MCF 10A (cell line): ENCODE data around the gene NPVF. TPM values are rescaled to one million over a fixed set of nuclear protein-coding genes. Genes with fewer than 3 reads are reported as not detected.

Experiments used
- BruUV-seq: library from RNA; stranded (reverse); fragments of 400-500 nt; replicated peaks from 2 replicates; lab custom pipeline; 2021; lab: Mats Ljungman, UMichigan
- CTCF ChIA-PET: fragments of 300-600 bp; sonication (Branson Sonifier 250); formaldehyde crosslinking; extraction: SDS; loops from one replicate; lab custom pipeline; 2021; ENCODE audit warnings: antibody characterized with exemption, inconsistent platforms; lab: Yijun Ruan, JAX
- POLR2A ChIA-PET: fragments of 300-600, 350-650 bp; sonication (Branson Sonifier 250); formaldehyde crosslinking; extraction: SDS; loops from one replicate; lab custom pipeline; 2020; ENCODE audit warnings: antibody characterized with exemption, inconsistent platforms; lab: Yijun Ruan, JAX
- DNase-seq: peaks from one replicate; pipeline ENCODE4 v3.0.0-alpha.2; 2018; ENCODE audit not compliant: unreplicated experiment
- H3K27ac Mint-ChIP-seq: one replicate; pipeline ENCODE4 v1.8.0; 2022; ENCODE audit warnings: mild to moderate bottlenecking, low read depth, mixed read lengths; ENCODE audit not compliant: unreplicated experiment
- H3K27me3 Mint-ChIP-seq: one replicate; pipeline ENCODE4 v1.8.0; 2022; ENCODE audit warnings: mixed read lengths; ENCODE audit not compliant: insufficient read depth, unreplicated experiment
- H3K36me3 Mint-ChIP-seq: one replicate; pipeline ENCODE4 v1.8.0; 2022; ENCODE audit warnings: mild to moderate bottlenecking, moderate library complexity, mixed read lengths; ENCODE audit not compliant: insufficient read depth, unreplicated experiment
- H3K4me1 Mint-ChIP-seq: one replicate; pipeline ENCODE4 v1.8.0; 2022; ENCODE audit warnings: mixed read lengths; ENCODE audit not compliant: insufficient read depth, unreplicated experiment
- H3K4me3 Mint-ChIP-seq: one replicate; pipeline ENCODE4 v1.8.0; 2022; ENCODE audit warnings: mild to moderate bottlenecking, moderate library complexity, mixed read lengths; ENCODE audit not compliant: unreplicated experiment
- H3K9me3 Mint-ChIP-seq: one replicate; pipeline ENCODE4 v1.8.0; 2022; ENCODE audit warnings: mixed read lengths; ENCODE audit not compliant: unreplicated experiment
- intact Hi-C: fragments of 100-400 bp; cut with micrococcal nuclease; formaldehyde crosslinking; loops from 2 replicates; pipeline ENCODE4 v1.14.1; 2022
- total RNA-seq: library from RNA; stranded (reverse); gene quantifications from 2 replicates; pipeline ENCODE4 v1.2.3, GENCODE V29; 2022
- TF ChIP-seq, protein P1 (sequence below): fragments of 200-600 bp; IDR thresholded peaks from one replicate; pipeline ENCODE4 v1.8.0; 2022; ENCODE audit warnings: antibody characterized with exemption, mild to moderate bottlenecking; ENCODE audit not compliant: unreplicated experiment

NPVF gene
- total RNA-seq, 1 experiment from 2014 or later = not detected

DNA sequence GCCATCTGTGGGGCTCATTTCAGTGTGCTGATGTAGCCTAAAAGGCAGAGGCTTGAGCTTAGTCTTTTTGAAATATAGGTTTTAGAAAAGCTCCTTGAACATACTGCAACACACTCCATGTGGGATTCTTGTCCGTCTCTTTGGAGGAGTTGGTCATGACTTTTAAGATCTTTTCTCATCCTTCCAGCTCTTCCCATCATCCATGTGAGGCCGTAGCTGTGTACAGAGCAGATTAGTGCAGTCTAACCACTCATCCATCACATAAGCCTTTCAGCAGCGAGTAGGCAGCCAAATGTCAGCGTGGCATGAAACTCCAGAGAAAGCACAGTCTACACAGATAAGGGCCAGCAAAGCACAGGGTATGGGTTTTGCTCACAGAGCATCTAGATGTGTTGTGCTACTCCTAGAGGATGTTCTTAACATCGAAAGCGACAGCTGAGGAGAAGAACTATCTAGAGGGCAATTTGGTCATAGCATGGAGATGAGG is 28.1 kb upstream of the NPVF start:
- DNase-seq = no peak
- no TSS peak for BruUV-seq
- intact Hi-C loops = no loop called here
- Mint-ChIP-seq H3K4me1 (no peaks in the 10 kb centered on the region), H3K4me3 (no peak overlapping the region), H3K27me3 (peaks cover 62% of the 10 kb centered on the region), H3K27ac (no peak overlapping the region), H3K36me3 (no peaks in the 10 kb centered on the region), H3K9me3 (no peaks in the 10 kb centered on the region)
- ChIA-PET CTCF (interaction anchor here (1.1 to 7.6 kb wide), 5 partner anchors 134 to 600 kb away, joined by 4 to 121 read pairs (median 31); no protein-coding TSS in a partner anchor), POLR2A (no interaction called here)
- TF ChIP-seq, protein P1, sequence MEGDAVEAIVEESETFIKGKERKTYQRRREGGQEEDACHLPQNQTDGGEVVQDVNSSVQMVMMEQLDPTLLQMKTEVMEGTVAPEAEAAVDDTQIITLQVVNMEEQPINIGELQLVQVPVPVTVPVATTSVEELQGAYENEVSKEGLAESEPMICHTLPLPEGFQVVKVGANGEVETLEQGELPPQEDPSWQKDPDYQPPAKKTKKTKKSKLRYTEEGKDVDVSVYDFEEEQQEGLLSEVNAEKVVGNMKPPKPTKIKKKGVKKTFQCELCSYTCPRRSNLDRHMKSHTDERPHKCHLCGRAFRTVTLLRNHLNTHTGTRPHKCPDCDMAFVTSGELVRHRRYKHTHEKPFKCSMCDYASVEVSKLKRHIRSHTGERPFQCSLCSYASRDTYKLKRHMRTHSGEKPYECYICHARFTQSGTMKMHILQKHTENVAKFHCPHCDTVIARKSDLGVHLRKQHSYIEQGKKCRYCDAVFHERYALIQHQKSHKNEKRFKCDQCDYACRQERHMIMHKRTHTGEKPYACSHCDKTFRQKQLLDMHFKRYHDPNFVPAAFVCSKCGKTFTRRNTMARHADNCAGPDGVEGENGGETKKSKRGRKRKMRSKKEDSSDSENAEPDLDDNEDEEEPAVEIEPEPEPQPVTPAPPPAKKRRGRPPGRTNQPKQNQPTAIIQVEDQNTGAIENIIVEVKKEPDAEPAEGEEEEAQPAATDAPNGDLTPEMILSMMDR = no peak

DNA sequence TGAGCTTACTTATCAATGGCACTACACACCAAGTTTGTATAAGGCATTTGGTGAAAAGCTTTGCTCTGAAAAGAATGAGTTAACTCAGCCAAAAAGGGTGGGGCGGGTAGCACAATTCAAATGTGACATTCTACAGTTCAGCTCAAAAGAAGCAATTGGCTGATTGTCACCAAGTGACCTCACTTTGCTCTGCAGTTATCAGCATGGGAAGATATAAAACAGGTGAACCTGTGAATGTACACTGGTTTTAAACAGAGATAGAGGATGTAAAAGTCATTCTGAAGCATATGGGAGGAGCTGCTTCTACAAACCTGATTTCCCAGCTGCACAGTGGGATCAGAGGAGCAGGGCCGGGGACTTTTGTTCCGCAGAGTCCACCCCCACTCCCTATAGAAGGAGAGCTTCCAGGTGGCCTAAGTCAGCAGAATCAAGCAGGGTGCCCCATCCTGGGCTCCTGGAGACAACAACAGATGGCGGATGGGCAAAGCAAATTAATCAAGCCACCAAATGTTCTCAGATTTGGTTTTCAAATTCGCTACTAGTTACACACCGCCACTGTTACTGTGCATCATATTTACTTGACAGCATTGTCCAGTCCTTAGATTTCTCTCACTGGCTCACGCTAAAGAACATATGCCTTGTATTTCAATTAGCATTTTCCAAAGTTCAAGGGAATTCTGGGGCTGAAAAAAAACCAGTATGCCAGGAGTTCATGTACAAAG is 27.5 kb upstream of the NPVF start:
- intact Hi-C loops = no loop called here
- Mint-ChIP-seq H3K4me3 (no peak overlapping the region), H3K27ac (no peak overlapping the region), H3K27me3 (peaks cover 61% of the 10 kb centered on the region), H3K36me3 (no peaks in the 10 kb centered on the region), H3K4me1 (no peaks in the 10 kb centered on the region), H3K9me3 (no peaks in the 10 kb centered on the region)
- ChIA-PET CTCF (interaction anchor here (0.6 to 7.6 kb wide), 6 partner anchors 135 to 601 kb away, joined by 3 to 121 read pairs (median 18); no protein-coding TSS in a partner anchor), POLR2A (no interaction called here)
- TF ChIP-seq, protein P1 = no peak
- BruUV-seq = no TSS peak
- DNase-seq = no peak

DNA sequence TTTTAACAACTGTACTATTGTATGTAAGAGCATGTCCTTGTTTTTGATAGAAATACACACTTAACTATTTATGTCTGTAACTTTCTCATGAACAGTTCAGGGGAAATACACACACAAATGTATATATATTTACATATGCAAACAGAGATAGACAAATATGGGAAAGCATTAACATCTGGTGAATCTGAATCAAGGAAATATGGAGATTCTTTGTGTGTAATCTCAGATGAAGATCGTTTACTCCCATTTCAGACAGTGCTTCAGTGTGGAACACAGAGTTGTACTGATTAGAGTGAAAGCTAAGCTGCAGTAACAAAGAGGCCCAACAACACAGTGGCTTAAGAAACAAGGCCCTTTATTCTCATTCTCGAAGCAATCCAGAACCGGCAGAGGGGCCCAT is 26.3 kb upstream of the NPVF start:
- Mint-ChIP-seq H3K27ac (no peak overlapping the region), H3K27me3 (peaks cover 61% of the 10 kb centered on the region), H3K4me1 (no peaks in the 10 kb centered on the region), H3K4me3 (no peak overlapping the region), H3K36me3 (no peaks in the 10 kb centered on the region), H3K9me3 (no peaks in the 10 kb centered on the region)
- intact Hi-C loops = no loop called here
- TF ChIP-seq, protein P1 = no peak
- no peak for DNase-seq
- ChIA-PET POLR2A (no interaction called here), CTCF (interaction anchor here (2.8 to 7.6 kb wide), 2 partner anchors 136 to 310 kb away, joined by 36 to 121 read pairs; no protein-coding TSS in a partner anchor)
- no TSS peak for BruUV-seq

DNA sequence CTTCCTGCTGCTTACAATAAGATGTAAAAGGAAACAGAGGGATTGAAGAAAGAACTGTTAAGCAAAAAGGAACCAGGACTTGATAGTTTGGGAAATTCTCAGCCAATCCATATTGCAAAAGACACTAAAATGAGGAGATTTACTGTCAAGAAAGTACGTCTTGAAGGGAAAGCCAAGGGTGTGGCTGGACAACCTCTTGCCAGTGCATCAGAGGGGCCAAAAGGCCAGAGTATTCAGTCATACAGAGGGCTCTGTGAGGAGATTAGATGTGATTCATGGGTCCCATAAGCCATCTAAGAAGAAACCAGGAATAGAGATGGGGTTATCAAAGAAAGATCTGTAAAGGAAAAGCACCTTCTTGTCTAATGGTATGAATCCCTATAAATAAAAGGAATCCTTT is 25.4 kb upstream of the NPVF start:
- H3K36me3 Mint-ChIP-seq = no peaks in the 10 kb centered on the region
- POLR2A ChIA-PET = no interaction called here
- peaks cover 58% of the 10 kb centered on the region for H3K27me3 Mint-ChIP-seq
- intact Hi-C loops = no loop called here
- CTCF ChIA-PET = interaction anchor here (0.7 kb wide), 1 partner anchor 17 kb away, joined by 3 read pairs; no protein-coding TSS in a partner anchor
- no peak overlapping the region for H3K27ac Mint-ChIP-seq
- H3K4me3 Mint-ChIP-seq = no peak overlapping the region
- TF ChIP-seq, protein P1 = no peak
- BruUV-seq = no TSS peak
- H3K4me1 Mint-ChIP-seq = no peaks in the 10 kb centered on the region
- DNase-seq = no peak
- H3K9me3 Mint-ChIP-seq = no peaks in the 10 kb centered on the region
